GM18517 (cell line): Measurements from ENCODE around the gene SDC3.

Experiments used
- ATAC-seq: cut with Tn5 transposase; IDR thresholded peaks from one replicate; pipeline ENCODE4 v1.9.1; 2021; ENCODE audit warnings: mild to moderate bottlenecking, moderate library complexity; ENCODE audit not compliant: unreplicated experiment

Gene SDC3

GRCh38 chr1:30929135-30929889 is 20.8 kb upstream of the SDC3 start:
- no peak for ATAC-seq

DNA sequence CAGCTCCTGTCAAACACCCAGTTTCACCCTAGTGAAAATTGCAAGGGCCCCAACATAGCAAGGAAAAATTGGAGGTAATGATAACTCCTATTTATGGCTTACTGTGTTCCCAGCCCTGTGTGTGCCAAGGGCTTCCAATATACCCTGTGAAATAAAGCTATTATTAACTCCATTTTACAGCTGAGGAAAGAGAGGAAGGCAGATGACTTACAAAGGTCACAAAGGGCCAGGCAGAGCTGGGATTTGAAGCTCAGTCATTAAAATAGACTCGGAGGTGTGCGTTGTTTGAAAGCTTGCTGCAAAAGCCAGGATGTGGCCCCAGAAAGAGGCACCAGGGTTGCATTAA is 20.2 kb upstream of the SDC3 start:
- ATAC-seq: no peak

- ATAC-seq: no peak
Measured at GRCh38 chr1:30928171-30928570, 19.6 kb upstream of the SDC3 start.

GRCh38 chr1:30927448-30927847 is 18.9 kb upstream of the SDC3 start:
- no peak for ATAC-seq

- ATAC-seq: no peak
Measured at GRCh38 chr1:30923597-30923996, 15.0 kb upstream of the SDC3 start.

DNA sequence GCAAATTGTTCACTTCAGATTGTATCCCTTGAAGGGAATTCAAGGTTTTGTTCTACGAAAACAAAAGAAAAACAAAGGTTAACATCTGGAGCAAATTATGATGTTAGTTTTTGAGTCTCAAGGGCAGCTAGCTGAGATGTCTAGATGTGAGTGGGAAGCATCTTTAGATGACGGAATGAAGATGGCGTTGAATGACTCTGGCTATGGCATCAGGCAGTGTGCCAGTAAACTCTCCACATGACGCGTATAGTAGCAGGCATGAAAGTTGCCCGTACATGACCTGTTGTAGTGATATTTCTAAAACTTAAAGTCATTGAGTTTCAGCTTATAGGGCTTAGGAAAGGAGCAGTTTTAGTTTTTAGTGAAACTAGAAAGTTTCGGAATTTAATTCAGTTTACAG is 12.3 kb upstream of the SDC3 start:
- ATAC-seq: no peak

DNA sequence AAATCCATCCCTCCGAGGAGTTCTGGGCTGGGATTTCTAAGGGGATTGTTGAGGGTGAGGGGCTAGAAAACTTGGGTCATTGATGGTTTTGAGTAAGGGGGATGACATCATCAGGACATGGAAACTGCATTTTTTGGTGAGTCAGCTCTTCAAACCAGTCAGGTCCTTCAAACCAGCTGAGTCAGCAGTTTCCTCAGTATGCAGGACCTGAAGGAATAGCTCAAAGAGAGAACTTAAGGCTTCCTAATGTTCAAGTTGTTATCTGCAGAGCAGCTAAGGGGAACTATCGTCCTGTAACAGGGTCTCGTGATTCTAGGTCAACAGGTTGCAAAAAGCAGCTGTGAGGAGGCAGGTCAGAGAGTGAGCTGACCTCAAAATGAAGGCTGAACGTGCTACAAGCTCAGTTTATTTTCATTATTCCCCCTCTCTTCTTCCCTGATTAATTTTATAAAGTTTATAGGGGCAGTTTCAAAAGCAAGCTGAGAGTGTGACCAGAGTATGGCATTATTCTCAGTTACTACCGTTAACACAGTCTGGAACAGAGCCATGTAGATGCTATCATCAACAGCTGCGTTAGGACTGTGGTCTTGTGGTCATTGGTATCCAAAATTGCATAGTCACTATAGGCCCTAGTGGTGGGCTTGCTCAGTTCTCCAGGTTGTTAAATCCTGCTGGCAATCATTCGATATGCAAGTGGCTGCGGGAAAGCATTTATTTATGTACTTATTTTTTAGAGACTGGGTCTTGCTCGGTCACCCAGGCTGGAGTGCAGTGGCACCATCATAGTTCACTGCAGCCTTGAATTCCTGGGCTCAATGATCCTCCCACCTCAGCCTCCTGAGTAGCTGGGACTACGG is 10.7 kb upstream of the SDC3 start:
- no peak for ATAC-seq

DNA sequence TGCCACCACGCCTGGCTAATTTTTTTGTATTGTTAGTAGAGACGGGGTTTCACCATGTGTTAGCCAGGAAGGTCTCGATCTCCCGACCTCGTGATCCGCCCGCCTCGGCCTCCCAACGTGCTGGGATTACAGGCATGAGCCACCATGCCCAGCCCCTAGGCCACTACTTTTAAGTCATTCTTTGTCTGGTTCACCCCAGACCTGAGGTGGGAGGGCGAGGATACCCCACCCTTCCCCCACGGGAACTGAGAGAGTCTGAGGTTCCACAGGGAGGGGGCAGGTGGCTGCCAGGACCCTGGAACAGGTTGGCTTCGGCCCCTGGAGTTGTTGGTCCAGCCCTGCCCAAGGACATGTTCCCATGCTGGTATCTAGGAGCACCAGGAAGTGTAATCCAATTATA is 7.7 kb upstream of the SDC3 start:
- no peak for ATAC-seq

- no peak for ATAC-seq
Measured at GRCh38 chr1:30915491-30916230, 7.1 kb upstream of the SDC3 start.

- no peak for ATAC-seq
Measured at GRCh38 chr1:30914931-30915330, 6.4 kb upstream of the SDC3 start.

GRCh38 chr1:30914587-30914922 is 6.0 kb upstream of the SDC3 start:
- ATAC-seq: no peak

GRCh38 chr1:30912913-30913652 is 4.5 kb upstream of the SDC3 start:
- ATAC-seq: no peak

DNA sequence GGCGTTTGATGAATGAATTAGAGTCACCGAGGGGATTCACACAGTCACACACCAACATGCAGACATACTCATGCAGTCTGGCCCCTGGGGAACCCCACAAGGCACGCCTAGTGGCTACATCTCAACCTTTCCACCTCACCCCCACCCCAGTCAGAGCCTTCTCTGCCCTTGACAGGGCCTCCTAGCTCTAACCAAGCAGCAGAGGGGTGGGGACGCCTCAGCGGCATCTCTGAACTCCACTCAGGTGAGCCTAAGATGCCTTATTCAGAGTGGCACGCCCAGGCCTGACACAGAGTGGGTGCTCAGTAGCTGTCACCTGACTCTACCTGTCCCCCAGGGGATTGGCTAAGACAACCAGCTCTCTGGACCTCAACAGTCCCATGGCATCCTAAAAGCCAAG is 3.7 kb upstream of the SDC3 start:
- ATAC-seq: no peak

DNA sequence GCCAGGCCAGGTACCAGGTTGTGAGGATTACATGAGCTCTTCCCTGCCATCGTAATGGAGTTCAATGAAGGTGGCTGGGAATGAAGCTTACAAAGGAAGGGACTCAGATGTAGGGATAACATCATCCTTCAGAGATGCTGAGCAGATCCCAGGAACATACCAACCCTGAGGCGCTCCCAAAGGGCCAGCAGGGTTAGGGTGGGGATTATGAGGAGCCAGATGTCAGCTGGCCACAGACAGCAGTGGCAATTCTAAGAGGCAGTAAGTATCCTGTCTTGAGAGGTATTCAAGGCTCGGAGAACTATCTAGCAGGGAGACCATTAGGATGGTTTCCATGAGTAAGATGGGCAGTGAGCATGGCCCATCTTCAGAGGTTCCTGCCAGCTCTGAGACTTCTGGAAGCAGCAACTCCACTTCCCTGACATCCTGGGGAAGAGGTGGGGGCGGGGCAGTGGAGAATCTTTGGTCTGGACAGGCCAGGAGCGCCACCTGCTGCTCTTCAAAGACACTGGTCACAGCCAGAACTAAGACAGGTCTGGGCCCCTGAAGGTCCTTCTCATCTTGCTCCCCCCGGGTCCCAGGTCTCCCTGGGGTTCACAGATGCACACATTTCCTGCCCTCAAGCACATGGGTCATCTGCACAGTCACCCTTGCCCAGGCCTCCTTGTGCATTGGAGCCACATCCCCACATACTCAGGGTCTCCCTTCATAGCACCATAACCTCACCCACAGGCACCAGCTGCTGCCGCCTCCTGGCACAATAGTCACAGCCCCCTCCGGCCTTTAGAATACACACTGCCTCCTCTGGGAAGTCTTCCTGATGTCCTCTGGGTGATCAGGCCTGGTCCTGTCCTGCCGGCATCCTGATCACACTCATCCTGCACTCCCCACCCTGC is 2.7 kb upstream of the SDC3 start:
- no peak for ATAC-seq

DNA sequence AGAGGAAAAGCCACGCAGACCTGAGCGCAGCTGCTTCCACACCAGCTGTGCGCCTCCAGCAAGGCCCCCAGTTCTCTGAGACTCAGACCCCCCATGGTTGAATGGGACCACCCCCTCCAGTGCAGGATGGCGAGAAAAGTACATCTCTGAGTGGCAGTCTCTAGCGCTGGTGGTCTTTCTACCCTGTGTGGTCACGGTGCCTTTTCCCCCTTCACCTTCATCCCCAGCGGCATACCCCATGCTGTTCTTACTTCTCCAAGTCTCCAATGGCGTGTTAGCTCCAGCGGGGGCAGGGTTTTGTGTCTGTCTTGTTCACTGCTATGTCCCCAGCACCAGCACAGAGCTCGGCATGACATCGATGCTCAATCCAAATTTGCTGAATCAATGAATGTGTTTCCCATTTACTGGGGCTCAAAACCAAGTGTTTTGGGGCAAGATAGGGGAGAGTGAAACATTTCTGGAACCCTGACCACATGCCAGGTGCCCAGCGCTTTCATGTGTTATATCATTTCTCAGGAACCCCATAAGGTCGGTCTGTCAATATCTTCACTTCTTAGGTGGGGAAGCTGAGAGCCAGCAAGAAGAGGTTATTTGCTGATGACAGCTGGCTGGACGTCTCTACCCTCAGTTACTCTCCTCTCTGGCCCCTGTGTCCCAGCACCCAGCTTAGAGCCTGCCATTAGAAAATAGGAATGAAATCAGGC is 959 bp upstream of the SDC3 start:
- ATAC-seq: no peak

DNA sequence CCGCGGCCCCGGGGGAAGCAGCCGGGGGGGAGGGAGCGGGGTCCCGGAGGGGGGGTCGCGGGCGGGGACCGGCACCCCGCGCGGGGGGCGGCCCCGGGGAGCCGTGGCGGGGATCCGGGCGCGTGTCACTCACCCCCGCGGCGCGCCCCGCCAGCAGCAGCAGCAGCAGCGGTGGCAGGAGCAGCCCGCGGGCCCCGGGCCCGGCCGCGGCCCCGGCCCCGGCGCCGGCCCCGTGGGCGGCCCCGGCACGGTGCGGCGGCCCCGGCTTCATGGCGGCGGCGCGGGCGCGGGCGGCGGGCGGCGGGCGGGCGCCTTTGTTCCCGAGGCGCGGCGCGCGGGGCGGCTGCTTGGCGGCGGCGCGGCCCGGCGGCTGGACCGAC is 252 bp downstream of the SDC3 start:
- ATAC-seq: no peak

GRCh38 chr1:30907481-30908315 is 860 bp downstream of the SDC3 start:
- ATAC-seq: no peak

GRCh38 chr1:30906631-30907441 is 1.7 kb downstream of the SDC3 start:
- no peak for ATAC-seq
